H1 (cell line): Measurements from ENCODE around the gene GLS. TPM values are rescaled to one million over a fixed set of nuclear protein-coding genes. Genes with fewer than 3 reads are reported as not detected.

Experiments used
- BRCA1 ChIP-seq: IDR thresholded peaks from 2 replicates; pipeline ENCODE4 v1.6.1; 2012; ENCODE audit warnings: low read depth, low read length, improper control_type of control experiment
- CEBPB ChIP-seq: IDR thresholded peaks from 2 replicates; pipeline ENCODE4 v1.6.1; 2012; ENCODE audit warnings: low read depth, low read length
- CHD1 ChIP-seq: IDR thresholded peaks from 2 replicates; pipeline ENCODE4 v1.6.1; 2012; ENCODE audit warnings: low read depth, low read length, improper control_type of control experiment
- CHD7 ChIP-seq: fragments of 300-600 bp; sonication (generic); IDR thresholded peaks from 2 replicates; pipeline ENCODE4 v1.7.1; 2012; ENCODE audit warnings: low read length, moderate library complexity, mild to moderate bottlenecking, inconsistent platforms; ENCODE audit not compliant: insufficient replicate concordance
- E2F6 ChIP-seq: IDR thresholded peaks from 2 replicates; pipeline ENCODE4 v1.6.1; 2012; ENCODE audit warnings: inconsistent platforms
- KDM4A ChIP-seq: IDR thresholded peaks from one replicate; pipeline ENCODE4 v1.7.1; 2012; ENCODE audit warnings: low read depth, mild to moderate bottlenecking, moderate library complexity, low read length, inconsistent platforms; ENCODE audit not compliant: severe bottlenecking
- MAFK ChIP-seq: IDR thresholded peaks from 2 replicates; pipeline ENCODE4 v1.6.1; 2012; ENCODE audit warnings: low read depth, mild to moderate bottlenecking, improper control_type of control experiment, low read length
- SIN3A ChIP-seq, 2 experiments: IDR thresholded peaks in 1 of 2; conservative IDR thresholded peaks in 1 of 2; 2 replicates each; pipeline ENCODE4 v1.6.1; 2011 to 2012; ENCODE audit warnings: low read length in 2 of 2, improper control_type of control experiment in 1 of 2, low read depth in 1 of 2, mild to moderate bottlenecking in 1 of 2
- TAF1 ChIP-seq: IDR thresholded peaks from 2 replicates; pipeline ENCODE4 v1.6.1; 2011; ENCODE audit warnings: mild to moderate bottlenecking, low read depth, low read length
- USF2 ChIP-seq: IDR thresholded peaks from 2 replicates; pipeline ENCODE4 v1.6.1; 2011; ENCODE audit warnings: low read length, improper control_type of control experiment
- polyA plus RNA-seq, 7 experiments: library from polyadenylated mRNA; depleted of rRNA in 3 of 7; stranded (reverse) in 5 of 7; unstranded in 2 of 7; fragments of >200 nt in 5 of 7; fragments of 200-250 nt in 2 of 7; gene quantifications; 1 replicate in 5 of 7; 2 replicates in 1 of 7; 4 replicates in 1 of 7; pipeline versions ENCODE4 v1.2.1 to v1.2.3, GENCODE V29; 2011 to 2013; ENCODE audit warnings: missing spikeins in 2 of 7, mixed read lengths in 2 of 7
- total RNA-seq: library from RNA; stranded (reverse); fragmentation: NEBNext Ultra II Directional; extraction: Animal tissue kit (Norgen Biotek cat#: 25700); gene quantifications from 2 replicates; pipeline ENCODE4 v1.2.1, GENCODE V29; 2021

GLS gene
- total and polyA plus RNA-seq, 2 of the 8 experiments (the other 6 are each of a cell fraction or from before 2014, with no cell fraction given) = 15.7 to 89.8 TPM

GRCh38 chr2:190984595-190984994 lies 104.0 kb downstream of the GLS start (continued):
- no peak for TF ChIP-seq CHD7
- TF ChIP-seq CHD1 = no peak
- TF ChIP-seq TAF1 = no peak
- TF ChIP-seq USF2 = no peak
- no peak for TF ChIP-seq MAFK
- no peak for TF ChIP-seq SIN3A (conservative IDR thresholded peaks at IDR 0.05 in 1 of 2, IDR thresholded peaks at IDR 0.05 in 1 of 2; ENCODE audit: low read depth in 1 of 2, low read length in 2 of 2)
- no peak for TF ChIP-seq E2F6
- TF ChIP-seq KDM4A = no peak
- TF ChIP-seq CEBPB = no peak
- no peak for TF ChIP-seq BRCA1
